H9 (cell line): ENCODE results near the gene PTPRK. TPM values are rescaled to one million over a fixed set of nuclear protein-coding genes. Genes with fewer than 3 reads are reported as not detected.

Experiments used
- DNase-seq: peaks from one replicate; pipeline ENCODE4 v3.0.0-alpha.2; 2017
- H2AFZ ChIP-seq: one replicate; pipeline ENCODE4 v1.6.1; 2013; ENCODE audit warnings: mild to moderate bottlenecking, low read length, control low read depth, moderate library complexity
- H2AK5ac ChIP-seq: 2 replicates; pipeline ENCODE4 v1.6.1; 2013; ENCODE audit warnings: low read length, control low read depth, mixed read lengths; ENCODE audit not compliant: insufficient read length
- H2BK120ac ChIP-seq: one replicate; pipeline ENCODE4 v1.6.1; 2013; ENCODE audit warnings: low read depth, mild to moderate bottlenecking, low read length, control low read depth, inconsistent platforms; ENCODE audit not compliant: poor library complexity, severe bottlenecking
- H2BK12ac ChIP-seq: 2 replicates; pipeline ENCODE4 v1.6.1; 2013; ENCODE audit warnings: low read length, control low read depth, mixed read lengths, low read depth; ENCODE audit not compliant: insufficient read length
- H2BK15ac ChIP-seq: 2 replicates; pipeline ENCODE4 v1.6.1; 2013; ENCODE audit warnings: low read depth, low read length, control low read depth
- H2BK20ac ChIP-seq: one replicate; pipeline ENCODE4 v1.6.1; 2013; ENCODE audit warnings: low read depth, mild to moderate bottlenecking, low read length, control low read depth, inconsistent platforms; ENCODE audit not compliant: poor library complexity, severe bottlenecking
- H2BK5ac ChIP-seq: 2 replicates; pipeline ENCODE4 v1.6.1; 2013; ENCODE audit warnings: low read length, control low read depth, mixed read lengths; ENCODE audit not compliant: insufficient read length
- H3K14ac ChIP-seq: 2 replicates; pipeline ENCODE4 v1.6.1; 2013; ENCODE audit warnings: low read length, control low read depth; ENCODE audit not compliant: insufficient read depth
- H3K18ac ChIP-seq: 2 replicates; pipeline ENCODE4 v1.6.1; 2013; ENCODE audit warnings: low read depth, mild to moderate bottlenecking, mixed read lengths, low read length, control low read depth; ENCODE audit not compliant: insufficient read length
- H3K23ac ChIP-seq: 2 replicates; pipeline ENCODE4 v1.6.1; 2013; ENCODE audit warnings: low read length, control low read depth, mixed read lengths, low read depth; ENCODE audit not compliant: insufficient read length
- H3K23me2 ChIP-seq: 2 replicates; pipeline ENCODE4 v1.6.1; 2013; ENCODE audit warnings: low read depth, mild to moderate bottlenecking, mixed read lengths, low read length, control low read depth; ENCODE audit not compliant: insufficient read length, poor library complexity, severe bottlenecking
- H3K27ac ChIP-seq: 2 replicates; pipeline ENCODE4 v1.5.1; 2013; ENCODE audit warnings: low read length, control low read depth, mixed read lengths, low read depth; ENCODE audit not compliant: insufficient read length
- H3K27me3 ChIP-seq: 2 replicates; pipeline ENCODE4 v1.6.1; 2013; ENCODE audit warnings: low read length, control low read depth, inconsistent platforms; ENCODE audit not compliant: insufficient read depth
- H3K4ac ChIP-seq: 2 replicates; pipeline ENCODE4 v1.6.1; 2013; ENCODE audit warnings: low read depth, mild to moderate bottlenecking, control low read depth, inconsistent platforms, low read length, moderate library complexity
- H3K4me1 ChIP-seq: 2 replicates; pipeline ENCODE4 v1.6.1; 2013; ENCODE audit warnings: low read length, control low read depth, inconsistent platforms; ENCODE audit not compliant: insufficient read depth
- H3K4me2 ChIP-seq: 2 replicates; pipeline ENCODE4 v1.6.1; 2013; ENCODE audit warnings: low read length, control low read depth, mixed read lengths; ENCODE audit not compliant: insufficient read length, insufficient read depth
- H3K56ac ChIP-seq: 2 replicates; pipeline ENCODE4 v1.6.1; 2013; ENCODE audit warnings: low read depth, mild to moderate bottlenecking, mixed read lengths, low read length, control low read depth; ENCODE audit not compliant: insufficient read length
- H3K79me1 ChIP-seq: 2 replicates; pipeline ENCODE4 v1.6.1; 2013; ENCODE audit warnings: low read depth, mild to moderate bottlenecking, moderate library complexity, low read length, control low read depth, inconsistent platforms; ENCODE audit not compliant: insufficient read depth, poor library complexity, severe bottlenecking
- H3K79me2 ChIP-seq: 2 replicates; pipeline ENCODE4 v1.6.1; 2013; ENCODE audit warnings: low read length, control low read depth, inconsistent platforms; ENCODE audit not compliant: insufficient read depth
- H3K9ac ChIP-seq: 2 replicates; pipeline ENCODE4 v1.6.1; 2013; ENCODE audit warnings: low read length, control low read depth, mixed read lengths; ENCODE audit not compliant: insufficient read length; ENCODE audit errors: extremely low read depth
- H3K9me3 ChIP-seq: one replicate; pipeline ENCODE4 v1.6.1; 2013; ENCODE audit warnings: low read depth, low read length, inconsistent platforms; ENCODE audit not compliant: control insufficient read depth
- H3T11ph ChIP-seq: one replicate; pipeline ENCODE4 v1.6.1; 2013; ENCODE audit warnings: mild to moderate bottlenecking, low read length, control low read depth, inconsistent platforms
- H4K20me1 ChIP-seq: one replicate; pipeline ENCODE4 v1.6.1; 2013; ENCODE audit not compliant: control insufficient read depth, insufficient read length, insufficient read depth
- H4K5ac ChIP-seq: 2 replicates; pipeline ENCODE4 v1.6.1; 2013; ENCODE audit warnings: low read depth, mild to moderate bottlenecking, mixed read lengths, low read length, control low read depth; ENCODE audit not compliant: insufficient read length
- H4K8ac ChIP-seq: replicated peaks from 2 replicates; pipeline ENCODE4 v1.6.1; 2013; ENCODE audit warnings: low read length, control low read depth, mixed read lengths, low read depth; ENCODE audit not compliant: insufficient read length
- H4K91ac ChIP-seq: 2 replicates; pipeline ENCODE4 v1.6.1; 2013; ENCODE audit warnings: low read depth, mild to moderate bottlenecking, moderate library complexity, mixed read lengths, low read length, control low read depth; ENCODE audit not compliant: insufficient read length
- H3K27ac Mint-ChIP-seq, 3 experiments: 2 replicates in 2 of 3; 3 replicates in 1 of 3; pipeline ENCODE4 v1.8.0; 2020 to 2021; ENCODE audit warnings: mixed read lengths in 3 of 3, mild to moderate bottlenecking in 1 of 3, moderate library complexity in 1 of 3
- H3K27me3 Mint-ChIP-seq: 2 replicates; pipeline ENCODE4 v1.8.0; 2021; ENCODE audit warnings: low read depth, mild to moderate bottlenecking, moderate library complexity, mixed read lengths
- H3K36me3 Mint-ChIP-seq, 3 experiments: 2 replicates in 2 of 3; 3 replicates in 1 of 3; pipeline ENCODE4 v1.8.0; 2020 to 2021; ENCODE audit warnings: low read depth in 3 of 3, mixed read lengths in 3 of 3; ENCODE audit not compliant: insufficient read depth in 1 of 3
- H3K4me1 Mint-ChIP-seq, 2 experiments: 2 replicates each; pipeline ENCODE4 v1.8.0; 2020; ENCODE audit warnings: mixed read lengths in 2 of 2
- H3K4me3 Mint-ChIP-seq, 2 experiments: 2 replicates in 1 of 2; 3 replicates in 1 of 2; pipeline ENCODE4 v1.8.0; 2020 to 2021; ENCODE audit warnings: mild to moderate bottlenecking in 2 of 2, mixed read lengths in 2 of 2, moderate library complexity in 1 of 2
- H3K9me3 Mint-ChIP-seq, 2 experiments: 2 replicates in 1 of 2; 3 replicates in 1 of 2; pipeline ENCODE4 v1.8.0; 2020; ENCODE audit warnings: mild to moderate bottlenecking in 2 of 2, mixed read lengths in 2 of 2, moderate library complexity in 1 of 2
- WGBS: extraction: QIAGEN DNeasy Blood & Tissue Kit; methylation state at CpG from one replicate; pipeline ENCODE4 v1.1.7; 2013; ENCODE audit warnings: missing lambda C conversion rate, low lambda C conversion rate, mixed read lengths; ENCODE audit not compliant: insufficient read length; ENCODE audit errors: extremely low coverage; 5-methylcytosine and 5-hydroxymethylcytosine counted together
- total RNA-seq: library from RNA; stranded (reverse); gene quantifications from 2 replicates; pipeline ENCODE4 v1.2.1, GENCODE V29; 2021
- TF ChIP-seq, protein P1 (sequence below): fragments of 200-600 bp; sonication (generic); conservative IDR thresholded peaks from 3 replicates; pipeline ENCODE4 v1.8.0; 2021; ENCODE audit warnings: antibody characterized with exemption, mild to moderate bottlenecking

Gene PTPRK
- total RNA-seq, 1 experiment from 2014 or later, result 47.9 TPM

DNA sequence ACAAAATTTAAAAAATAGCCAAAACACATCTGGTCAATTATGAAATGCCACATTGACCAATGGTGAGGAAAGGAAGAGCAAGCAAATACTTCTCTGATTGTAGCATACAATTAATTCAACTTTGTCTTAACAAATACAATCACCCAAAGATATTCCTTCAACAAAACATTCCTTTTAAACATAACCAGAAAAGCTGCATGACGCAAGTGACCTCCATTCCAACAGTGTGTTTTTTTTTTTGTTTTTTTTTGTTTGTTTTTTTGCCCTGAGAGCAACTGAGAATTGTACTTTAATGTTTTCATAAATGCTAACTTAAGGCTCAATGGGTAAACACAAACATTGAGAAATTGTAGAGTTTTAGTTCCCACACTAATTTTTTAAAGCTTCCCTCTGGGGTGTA lies 184.4 kb downstream of the PTPRK start:
- TF ChIP-seq, protein P1, sequence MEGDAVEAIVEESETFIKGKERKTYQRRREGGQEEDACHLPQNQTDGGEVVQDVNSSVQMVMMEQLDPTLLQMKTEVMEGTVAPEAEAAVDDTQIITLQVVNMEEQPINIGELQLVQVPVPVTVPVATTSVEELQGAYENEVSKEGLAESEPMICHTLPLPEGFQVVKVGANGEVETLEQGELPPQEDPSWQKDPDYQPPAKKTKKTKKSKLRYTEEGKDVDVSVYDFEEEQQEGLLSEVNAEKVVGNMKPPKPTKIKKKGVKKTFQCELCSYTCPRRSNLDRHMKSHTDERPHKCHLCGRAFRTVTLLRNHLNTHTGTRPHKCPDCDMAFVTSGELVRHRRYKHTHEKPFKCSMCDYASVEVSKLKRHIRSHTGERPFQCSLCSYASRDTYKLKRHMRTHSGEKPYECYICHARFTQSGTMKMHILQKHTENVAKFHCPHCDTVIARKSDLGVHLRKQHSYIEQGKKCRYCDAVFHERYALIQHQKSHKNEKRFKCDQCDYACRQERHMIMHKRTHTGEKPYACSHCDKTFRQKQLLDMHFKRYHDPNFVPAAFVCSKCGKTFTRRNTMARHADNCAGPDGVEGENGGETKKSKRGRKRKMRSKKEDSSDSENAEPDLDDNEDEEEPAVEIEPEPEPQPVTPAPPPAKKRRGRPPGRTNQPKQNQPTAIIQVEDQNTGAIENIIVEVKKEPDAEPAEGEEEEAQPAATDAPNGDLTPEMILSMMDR, result no peak
- H4K20me1 ChIP-seq, result no peaks in the 10 kb centered on the region
- no CpG with 5 or more reads among the region's 1 CpG for WGBS

More for the DNA sequence above, 184.4 kb downstream of the PTPRK start:
- H2BK120ac ChIP-seq, result no peak overlapping the region
- H2BK12ac ChIP-seq, result no peak overlapping the region
- no peak overlapping the region for H3K56ac ChIP-seq
- H4K91ac ChIP-seq, result no peak overlapping the region
- no peaks in the 10 kb centered on the region for H3K9me3 ChIP-seq
- H3K27me3 ChIP-seq, result no peaks in the 10 kb centered on the region
- no peak overlapping the region for H3T11ph ChIP-seq
- H4K5ac ChIP-seq, result no peak overlapping the region
- no peaks in the 10 kb centered on the region for H3K36me3 Mint-ChIP-seq
- DNase-seq, result no peak
- H3K4me1 Mint-ChIP-seq, result peaks cover 23 to 27% of the 10 kb centered on the region in 2 experiments
- H2AK5ac ChIP-seq, result no peak overlapping the region
- no peak overlapping the region for H2BK5ac ChIP-seq
- no peak overlapping the region for H2BK20ac ChIP-seq
- H3K23me2 ChIP-seq, result no peaks in the 10 kb centered on the region
- no peak overlapping the region for H2BK15ac ChIP-seq
- H3K27ac ChIP-seq, result no peak overlapping the region
- no peaks in the 10 kb centered on the region for H3K79me2 ChIP-seq
- no peak overlapping the region for H3K14ac ChIP-seq
- H3K4ac ChIP-seq, result no peak overlapping the region
- H3K27me3 Mint-ChIP-seq, result no peaks in the 10 kb centered on the region
- H3K23ac ChIP-seq, result no peak overlapping the region
- H3K18ac ChIP-seq, result no peak overlapping the region
- H3K9me3 Mint-ChIP-seq, result no peaks in the 10 kb centered on the region
- no peak overlapping the region for H2AFZ ChIP-seq
- peaks cover 3% of the 10 kb centered on the region for H3K79me1 ChIP-seq
- no peaks in the 10 kb centered on the region for H3K4me1 ChIP-seq
- H3K4me2 ChIP-seq, result no peak overlapping the region
- H3K4me3 Mint-ChIP-seq, result no peak overlapping the region
- H4K8ac ChIP-seq, result no peak overlapping the region
- no peak overlapping the region for H3K9ac ChIP-seq
- H3K27ac Mint-ChIP-seq, result peak overlapping the region; percentile 7 to 76 (median 46); a peak in 4 of 7 replicates
